Osteoblast (primary cell): ENCODE results near the gene CHRNB4. TPM values are rescaled to one million over a fixed set of nuclear protein-coding genes. Genes with fewer than 3 reads are reported as not detected.

Source experiments
- DNase-seq: peaks from one replicate; pipeline ENCODE4 v3.0.0; 2011; ENCODE audit warnings: low spot score, mixed read lengths; ENCODE audit not compliant: insufficient read length; ENCODE audit errors: missing footprints
- H2AFZ ChIP-seq: 2 replicates; pipeline ENCODE4 v1.6.0; 2011; ENCODE audit warnings: mild to moderate bottlenecking, low read length
- H3K27ac ChIP-seq: 2 replicates; pipeline ENCODE4 v1.5.1; 2011; ENCODE audit warnings: mild to moderate bottlenecking, low read depth, low read length, moderate library complexity
- H3K27me3 ChIP-seq: 2 replicates; pipeline ENCODE4 v1.6.0; 2012; ENCODE audit warnings: mild to moderate bottlenecking, control low read depth, inconsistent platforms, low read length, moderate library complexity; ENCODE audit not compliant: insufficient read depth
- H3K36me3 ChIP-seq: 2 replicates; pipeline ENCODE4 v1.5.1; 2011; ENCODE audit warnings: mild to moderate bottlenecking, low read length, control low read depth, moderate library complexity; ENCODE audit not compliant: insufficient read depth
- H3K4me1 ChIP-seq: 2 replicates; pipeline ENCODE4 v1.5.1; 2011; ENCODE audit warnings: mild to moderate bottlenecking, low read length, control low read depth, moderate library complexity; ENCODE audit not compliant: insufficient read depth
- H3K4me2 ChIP-seq: 2 replicates; pipeline ENCODE4 v1.6.0; 2011; ENCODE audit warnings: mild to moderate bottlenecking, low read length; ENCODE audit not compliant: insufficient read depth
- H3K4me3 ChIP-seq: fragments of 200-600 bp; sonication (generic); 3 replicates; pipeline ENCODE4 v1.5.1; 2012; ENCODE audit warnings: mild to moderate bottlenecking, low read length, inconsistent platforms; ENCODE audit not compliant: insufficient read depth
- H3K79me2 ChIP-seq: 2 replicates; pipeline ENCODE4 v1.6.0; 2012; ENCODE audit warnings: mild to moderate bottlenecking, low read length, control low read depth, inconsistent platforms; ENCODE audit not compliant: insufficient read depth
- H3K9me3 ChIP-seq: 2 replicates; pipeline ENCODE4 v1.5.1; 2011; ENCODE audit warnings: low read depth, low read length, control low read depth
- H4K20me1 ChIP-seq: 2 replicates; pipeline ENCODE4 v1.6.0; 2012; ENCODE audit warnings: mild to moderate bottlenecking, low read length, control low read depth; ENCODE audit not compliant: insufficient read depth
- CTCF ChIP-seq: IDR thresholded peaks from 2 replicates; pipeline ENCODE4 v1.5.1; 2011; ENCODE audit warnings: mild to moderate bottlenecking, low read depth, low read length, moderate library complexity; ENCODE audit errors: extremely low read depth
- small RNA-seq: library from RNA; depleted of rRNA; stranded (forward); fragments of <200 nt; gene quantifications from one replicate; pipeline ENCODE3, GENCODE V24; 2012
- total RNA-seq: library from RNA; depleted of rRNA; stranded (reverse); fragments of >200 nt; gene quantifications from 2 replicates; pipeline ENCODE4 v1.2.3, GENCODE V29; 2012

The CHRNB4 gene
- total RNA-seq, 1 donor, result not detected

- no peak overlapping the region for H3K4me3 ChIP-seq
- no peaks in the 10 kb centered on the region for H3K4me1 ChIP-seq
- H3K27ac ChIP-seq, result no peak overlapping the region
- no peak overlapping the region for H3K4me2 ChIP-seq
- DNase-seq, result no peak
- H3K79me2 ChIP-seq, result no peaks in the 10 kb centered on the region
- H3K36me3 ChIP-seq, result no peaks in the 10 kb centered on the region
- no peaks in the 10 kb centered on the region for H3K27me3 ChIP-seq
- H3K9me3 ChIP-seq, result no peaks in the 10 kb centered on the region
- no peak for TF ChIP-seq CTCF
- H4K20me1 ChIP-seq, result no peaks in the 10 kb centered on the region
- no peak overlapping the region for H2AFZ ChIP-seq
Observed at GRCh38 chr15:78598348-78598747, 42.7 kb downstream of the CHRNB4 start.

GRCh38 chr15:78597583-78597982 is 43.4 kb downstream of the CHRNB4 start:
- no peak overlapping the region for H3K27ac ChIP-seq
- no peak for TF ChIP-seq CTCF
- H3K4me3 ChIP-seq, result no peak overlapping the region
- DNase-seq, result no peak
- no peak overlapping the region for H2AFZ ChIP-seq
- no peaks in the 10 kb centered on the region for H3K4me1 ChIP-seq
- no peaks in the 10 kb centered on the region for H3K9me3 ChIP-seq
- no peaks in the 10 kb centered on the region for H4K20me1 ChIP-seq
- no peak overlapping the region for H3K4me2 ChIP-seq
- H3K79me2 ChIP-seq, result no peaks in the 10 kb centered on the region
- H3K36me3 ChIP-seq, result no peaks in the 10 kb centered on the region
- no peaks in the 10 kb centered on the region for H3K27me3 ChIP-seq

- DNase-seq, result no peak
- TF ChIP-seq CTCF, result no peak
- Histone ChIP-seq H3K79me2 (no peaks in the 10 kb centered on the region), H3K4me2 (no peak overlapping the region), H3K36me3 (no peaks in the 10 kb centered on the region), H3K27ac (no peak overlapping the region), H4K20me1 (no peaks in the 10 kb centered on the region), H3K4me3 (no peak overlapping the region), H3K27me3 (peaks cover 3% of the 10 kb centered on the region), H2AFZ (no peak overlapping the region), H3K4me1 (no peaks in the 10 kb centered on the region), H3K9me3 (no peaks in the 10 kb centered on the region)
Observed at GRCh38 chr15:78574944-78575343, 66.1 kb downstream of the CHRNB4 start.

Small RNA genes lying within 50 kb of the gene (small RNA-seq; reads per million reads assigned to genes)
- not detected for gene AC067863.2

Other genes with a start within 250 kb of the CHRNB4 start
- gene IREB2, start 203.0 kb downstream of the CHRNB4 start, total RNA-seq, result 26.8 and 27.1 TPM in 2 replicates
- gene HYKK, start 133.6 kb downstream of the CHRNB4 start, total RNA-seq, result 4.1 and 5.1 TPM in 2 replicates
- gene PSMA4, start 100.8 kb downstream of the CHRNB4 start, total RNA-seq, result 209 and 214 TPM in 2 replicates
- gene CHRNA5, start 75.7 kb downstream of the CHRNB4 start, total RNA-seq, result 0.29 and 0.36 TPM in 2 replicates
- gene CHRNA3, start 20.2 kb downstream of the CHRNB4 start, total RNA-seq, result not detected in 2 replicates
- gene ADAMTS7, start 170.3 kb upstream of the CHRNB4 start, total RNA-seq, result 32.4 and 34.0 TPM in 2 replicates
- 446 and 456 TPM in 2 replicates for gene MORF4L1, start 231.7 kb upstream of the CHRNB4 start, total RNA-seq